B cell (primary cell): ENCODE results near the gene EDC3.

Experiments used
- EZH2 ChIP-seq: IDR thresholded peaks from 2 replicates; pipeline ENCODE4 v1.6.1; 2012; ENCODE audit warnings: borderline replicate concordance, low read depth, mild to moderate bottlenecking, moderate library complexity, low read length; ENCODE audit not compliant: insufficient read depth, poor library complexity, severe bottlenecking
- TF ChIP-seq, protein P1 (sequence below): fragments of 200-600 bp; IDR thresholded peaks from one replicate; pipeline ENCODE4 v1.8.0; 2022; ENCODE audit warnings: antibody characterized with exemption, mild to moderate bottlenecking

- TF ChIP-seq, protein P1, sequence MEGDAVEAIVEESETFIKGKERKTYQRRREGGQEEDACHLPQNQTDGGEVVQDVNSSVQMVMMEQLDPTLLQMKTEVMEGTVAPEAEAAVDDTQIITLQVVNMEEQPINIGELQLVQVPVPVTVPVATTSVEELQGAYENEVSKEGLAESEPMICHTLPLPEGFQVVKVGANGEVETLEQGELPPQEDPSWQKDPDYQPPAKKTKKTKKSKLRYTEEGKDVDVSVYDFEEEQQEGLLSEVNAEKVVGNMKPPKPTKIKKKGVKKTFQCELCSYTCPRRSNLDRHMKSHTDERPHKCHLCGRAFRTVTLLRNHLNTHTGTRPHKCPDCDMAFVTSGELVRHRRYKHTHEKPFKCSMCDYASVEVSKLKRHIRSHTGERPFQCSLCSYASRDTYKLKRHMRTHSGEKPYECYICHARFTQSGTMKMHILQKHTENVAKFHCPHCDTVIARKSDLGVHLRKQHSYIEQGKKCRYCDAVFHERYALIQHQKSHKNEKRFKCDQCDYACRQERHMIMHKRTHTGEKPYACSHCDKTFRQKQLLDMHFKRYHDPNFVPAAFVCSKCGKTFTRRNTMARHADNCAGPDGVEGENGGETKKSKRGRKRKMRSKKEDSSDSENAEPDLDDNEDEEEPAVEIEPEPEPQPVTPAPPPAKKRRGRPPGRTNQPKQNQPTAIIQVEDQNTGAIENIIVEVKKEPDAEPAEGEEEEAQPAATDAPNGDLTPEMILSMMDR = no peak
- no peak for TF ChIP-seq EZH2
Measured at GRCh38 chr15:74603789-74604705, 91.8 kb downstream of the EDC3 start.
